CD4-positive, alpha-beta T cell treated with Interleukin-1 beta for 1 hour (primary cell): Measurements from ENCODE around the gene MRPS27.

Source experiments
- DNase-seq, 2 donors: peaks; one replicate each; pipeline ENCODE4 v3.0.0-alpha.2; 2020 to 2022

Gene MRPS27

DNA sequence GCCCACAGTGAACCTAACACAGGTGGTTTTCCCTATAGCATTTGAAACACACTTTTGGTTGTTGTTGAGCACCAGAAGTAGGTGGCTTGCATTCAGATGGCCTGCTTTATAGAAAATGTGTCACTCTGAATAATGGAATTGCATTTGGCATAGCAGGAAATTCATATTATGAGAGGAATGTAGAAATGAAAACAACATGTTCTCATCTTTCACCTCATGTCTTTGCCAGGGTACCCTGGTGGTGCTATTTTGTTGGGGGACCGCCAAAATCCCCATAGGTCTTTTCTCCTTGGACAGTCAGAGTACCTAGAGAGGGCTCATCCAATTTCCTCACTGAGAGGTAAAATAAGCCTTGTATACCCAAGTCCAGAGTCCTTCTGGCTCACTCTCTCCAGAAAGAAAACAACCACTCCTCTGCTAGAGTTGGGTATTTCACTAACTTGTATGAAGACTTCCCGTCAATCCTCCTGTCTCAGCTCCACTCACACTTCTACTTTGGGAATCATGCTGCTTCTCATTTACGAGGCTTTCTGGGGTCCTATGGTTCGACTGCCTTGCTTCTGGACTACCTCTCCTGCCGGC, 67.4 kb downstream of the MRPS27 start:
- no peak for DNase-seq

DNA sequence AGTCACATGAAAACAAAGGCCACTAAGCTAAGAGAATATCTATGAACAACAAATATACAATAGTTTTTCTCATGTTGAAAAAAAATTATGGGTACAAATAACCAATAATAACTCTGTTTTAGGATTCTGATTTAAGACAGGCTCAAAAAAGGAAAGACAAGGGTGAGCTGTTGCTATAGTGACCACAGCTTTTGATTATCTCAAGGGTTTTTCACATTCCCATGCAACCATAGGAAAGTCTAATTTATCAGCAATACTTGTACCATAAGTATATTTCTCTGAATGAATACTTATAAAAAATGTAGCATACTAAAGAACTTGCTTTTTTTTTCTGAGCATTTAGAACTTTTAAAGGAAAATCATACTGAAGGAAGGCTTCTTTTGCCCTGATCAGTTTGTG, 68.0 kb downstream of the MRPS27 start:
- no peak for DNase-seq

DNA sequence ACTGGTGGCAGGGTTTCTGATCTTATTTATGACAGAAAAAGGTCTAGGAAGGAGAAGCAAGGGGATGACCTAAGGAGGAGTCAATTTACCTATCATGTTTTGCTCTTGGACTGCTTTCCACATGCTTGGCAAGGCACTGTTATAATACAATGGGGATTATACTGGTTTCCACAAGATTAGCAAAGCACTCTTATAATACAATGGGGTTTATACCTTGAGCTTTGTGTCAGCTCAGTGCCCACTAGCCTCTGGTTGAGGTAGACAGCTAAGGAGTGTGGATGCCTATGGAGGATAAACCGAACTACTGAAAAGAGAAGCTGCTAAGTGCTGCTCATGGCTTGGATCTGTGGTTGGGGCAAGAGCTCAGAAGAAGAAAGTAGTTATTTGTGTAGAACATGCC, 68.7 kb downstream of the MRPS27 start:
- DNase-seq: no peak

GRCh38 chr5:72248410-72248981, 71.5 kb downstream of the MRPS27 start:
- DNase-seq: no peak

- DNase-seq: no peak
Measured at GRCh38 chr5:72246954-72247442, 73.0 kb downstream of the MRPS27 start.

GRCh38 chr5:72245951-72246532, 74.0 kb downstream of the MRPS27 start:
- no peak for DNase-seq

DNA sequence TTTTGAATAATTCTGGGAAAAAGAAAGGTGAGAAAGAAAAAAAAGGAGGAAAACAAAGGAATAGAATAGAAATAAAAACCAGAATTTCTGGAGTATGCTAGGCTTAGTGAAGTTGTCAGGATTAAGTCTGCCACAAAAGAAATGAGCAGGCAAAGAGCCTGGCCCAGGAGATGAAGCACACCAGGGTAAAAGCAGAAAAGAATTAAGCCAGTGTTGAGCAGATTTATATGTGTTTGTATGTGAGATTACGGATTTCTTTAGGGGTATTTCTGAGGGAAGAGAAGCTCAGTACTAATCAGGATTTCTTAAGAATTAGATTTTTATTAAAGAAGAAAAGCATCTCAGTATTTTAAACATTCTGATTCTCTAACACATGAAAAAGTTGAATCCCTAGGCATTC, 74.5 kb downstream of the MRPS27 start:
- no peak for DNase-seq

DNA sequence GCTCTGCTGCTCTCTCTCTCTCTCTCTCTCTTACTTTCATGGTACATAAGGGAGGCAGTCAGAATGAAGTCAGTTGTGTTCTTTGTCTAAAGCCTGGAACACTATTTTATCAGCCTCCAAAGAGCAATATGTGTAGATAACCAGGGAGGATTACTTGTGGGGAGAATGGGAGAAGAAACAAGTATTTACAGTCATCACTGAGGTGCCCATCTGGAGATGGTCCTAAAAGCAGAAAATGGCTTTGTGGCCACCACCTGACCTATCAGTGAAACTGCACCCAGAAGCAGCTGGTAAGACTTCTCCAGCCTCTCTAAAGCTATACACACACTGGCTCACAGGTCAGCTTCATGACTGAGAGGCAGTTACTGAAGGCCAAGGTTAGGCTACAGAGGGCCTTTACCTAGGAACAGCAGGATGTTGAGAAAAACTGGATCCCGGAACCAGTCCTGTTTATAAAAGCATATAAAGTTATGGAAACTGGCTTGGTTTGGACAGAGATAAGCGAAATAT, 75.1 kb downstream of the MRPS27 start:
- no peak for DNase-seq

GRCh38 chr5:72243706-72244105, 76.3 kb downstream of the MRPS27 start:
- DNase-seq: no peak

GRCh38 chr5:72242796-72243475, 77.1 kb downstream of the MRPS27 start:
- no peak for DNase-seq

DNA sequence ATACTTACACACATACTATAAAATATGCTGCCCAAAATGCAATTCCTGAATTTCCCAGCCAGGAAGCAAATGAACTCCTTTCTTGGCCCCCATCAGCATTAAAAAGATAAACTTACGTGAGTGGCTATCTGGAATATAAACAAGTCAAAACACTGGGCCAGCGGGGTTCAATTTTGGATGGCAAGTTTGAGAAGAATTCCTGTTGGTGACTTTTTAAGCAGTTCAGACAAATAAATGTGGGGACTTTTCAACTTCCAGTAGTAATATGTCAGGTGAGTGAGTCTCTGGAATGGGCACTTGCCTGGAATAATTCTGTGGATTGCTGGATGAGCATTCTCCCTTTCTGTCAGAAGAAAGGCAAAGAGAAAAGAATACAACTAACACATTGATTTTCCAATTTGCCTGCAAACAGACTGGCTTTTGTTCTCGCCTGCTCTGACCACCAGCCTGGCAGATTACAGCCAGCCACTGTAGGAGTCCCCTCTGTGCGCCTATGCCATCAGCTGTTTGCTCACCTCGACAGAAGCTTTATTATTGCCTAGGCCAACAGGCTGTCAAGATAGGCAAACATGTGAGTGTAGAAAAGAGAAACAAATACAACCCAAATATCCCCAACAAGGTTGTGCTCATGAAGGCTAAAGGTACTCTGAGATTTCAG, 78.6 kb downstream of the MRPS27 start:
- no peak for DNase-seq

DNA sequence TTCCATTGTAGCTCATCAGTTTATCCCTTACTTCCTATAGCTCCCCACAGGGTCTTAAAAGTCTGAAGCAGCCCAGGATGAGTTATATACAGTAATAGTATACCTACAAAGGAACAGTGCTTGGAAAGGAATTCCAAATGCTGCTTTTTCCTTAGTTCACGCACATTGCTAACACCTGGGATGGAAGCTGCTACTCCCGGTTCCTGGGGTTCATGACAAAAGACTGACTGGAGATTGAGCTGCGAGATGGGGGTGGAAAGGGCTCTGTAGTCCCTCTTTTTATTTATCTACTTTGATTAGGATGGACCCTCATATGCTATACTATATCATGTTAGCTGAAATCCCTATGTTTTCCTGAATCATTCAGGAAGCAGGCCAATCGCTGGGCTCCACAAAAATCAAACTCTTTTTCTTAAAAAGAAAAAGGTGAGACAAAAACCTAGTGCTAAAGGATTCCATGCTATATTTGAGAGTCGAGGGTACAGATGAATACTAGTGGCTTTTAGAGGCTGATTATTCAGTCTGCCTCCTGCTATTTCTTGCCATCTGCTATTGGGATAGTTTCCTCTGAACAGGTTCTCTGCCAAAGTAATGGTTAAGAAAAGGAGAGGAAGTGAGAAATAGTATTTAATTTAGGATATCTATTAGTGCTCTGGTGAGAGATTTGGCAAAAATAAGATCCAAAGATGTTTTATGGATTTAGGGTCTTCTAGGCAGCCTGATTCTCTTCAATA, 81.2 kb downstream of the MRPS27 start:
- DNase-seq: no peak

- DNase-seq: no peak
Measured at GRCh38 chr5:72237879-72238278, 82.2 kb downstream of the MRPS27 start.

- no peak for DNase-seq
Measured at GRCh38 chr5:72237415-72237814, 82.6 kb downstream of the MRPS27 start.

DNA sequence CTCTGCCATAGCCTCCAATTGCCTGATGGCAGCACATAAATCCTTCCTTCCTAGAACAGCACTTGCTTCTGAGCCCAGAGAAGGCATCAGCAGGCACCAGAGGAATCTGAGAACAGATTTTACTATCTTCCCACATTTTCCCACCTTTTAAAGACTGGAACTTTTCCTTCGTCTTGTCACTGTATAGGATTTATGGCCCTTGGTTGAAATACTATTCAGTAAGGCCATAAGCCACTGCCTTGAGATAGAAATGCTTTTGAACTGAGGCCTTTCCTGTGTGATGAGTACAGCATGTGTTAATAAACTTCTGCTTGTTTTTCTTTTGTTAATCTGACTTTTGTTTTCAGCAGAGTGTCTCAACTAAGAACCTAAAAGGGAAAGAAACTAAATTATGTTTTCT, 84.3 kb downstream of the MRPS27 start:
- no peak for DNase-seq

DNA sequence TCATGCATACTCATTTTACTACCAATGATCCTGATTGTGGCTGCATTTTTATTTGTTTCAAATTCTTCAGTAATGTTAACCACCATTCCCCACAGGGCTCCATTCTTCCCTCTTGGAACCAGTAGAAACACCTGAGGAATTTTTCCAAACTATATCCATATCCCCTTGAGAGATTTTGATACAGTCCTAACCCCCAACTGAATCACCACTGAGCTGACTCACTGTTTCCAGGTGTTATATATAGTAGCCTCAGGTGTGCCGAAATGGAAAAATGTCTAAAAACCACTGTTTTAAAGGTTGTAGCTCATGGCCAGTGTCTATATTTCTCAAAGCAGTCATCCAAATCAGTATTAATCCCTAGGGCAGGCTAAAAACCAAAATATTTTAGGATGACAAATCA, 85.2 kb downstream of the MRPS27 start:
- DNase-seq: no peak

DNA sequence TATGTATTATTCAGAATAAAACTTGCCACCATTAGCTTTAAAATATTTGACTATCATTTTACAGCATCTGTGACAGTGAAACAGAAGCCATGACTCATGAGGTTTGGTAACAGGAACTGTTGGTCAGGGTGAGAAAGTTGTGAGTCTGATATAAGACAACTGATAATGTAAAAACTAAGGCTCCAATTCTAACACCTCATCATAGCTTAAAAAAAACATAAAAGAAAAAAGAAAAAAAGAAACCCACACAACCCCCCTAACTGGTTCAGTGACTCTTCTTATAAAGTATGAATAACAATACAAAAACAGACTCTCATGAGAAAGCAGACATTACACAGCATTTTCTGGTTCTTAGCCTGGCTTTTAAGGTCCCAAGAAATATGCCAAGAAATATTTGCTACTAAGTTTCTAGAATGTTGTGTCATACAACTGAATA, 85.8 kb downstream of the MRPS27 start:
- DNase-seq: peak; percentile 5 to 59

DNA sequence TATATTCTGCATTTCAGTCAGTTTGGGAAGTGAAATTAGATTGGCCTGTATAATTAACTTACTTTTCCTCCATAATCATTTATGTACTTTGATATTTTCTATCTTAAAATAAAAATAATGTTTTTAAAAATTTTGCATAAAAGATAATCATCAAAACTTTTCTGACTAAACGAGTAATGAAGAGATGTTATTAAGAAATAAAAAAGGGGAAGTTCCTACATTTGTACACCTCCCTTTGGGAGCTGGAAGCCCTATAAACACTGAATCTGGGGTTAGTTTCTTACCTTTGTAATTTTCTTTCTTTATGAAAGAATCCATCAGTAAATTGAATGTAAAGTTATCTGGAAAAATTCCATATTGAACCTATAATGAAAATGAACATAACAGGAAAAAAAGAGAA, 86.2 kb downstream of the MRPS27 start:
- DNase-seq: no peak

GRCh38 chr5:72232838-72233237, 87.2 kb downstream of the MRPS27 start:
- DNase-seq: no peak

DNA sequence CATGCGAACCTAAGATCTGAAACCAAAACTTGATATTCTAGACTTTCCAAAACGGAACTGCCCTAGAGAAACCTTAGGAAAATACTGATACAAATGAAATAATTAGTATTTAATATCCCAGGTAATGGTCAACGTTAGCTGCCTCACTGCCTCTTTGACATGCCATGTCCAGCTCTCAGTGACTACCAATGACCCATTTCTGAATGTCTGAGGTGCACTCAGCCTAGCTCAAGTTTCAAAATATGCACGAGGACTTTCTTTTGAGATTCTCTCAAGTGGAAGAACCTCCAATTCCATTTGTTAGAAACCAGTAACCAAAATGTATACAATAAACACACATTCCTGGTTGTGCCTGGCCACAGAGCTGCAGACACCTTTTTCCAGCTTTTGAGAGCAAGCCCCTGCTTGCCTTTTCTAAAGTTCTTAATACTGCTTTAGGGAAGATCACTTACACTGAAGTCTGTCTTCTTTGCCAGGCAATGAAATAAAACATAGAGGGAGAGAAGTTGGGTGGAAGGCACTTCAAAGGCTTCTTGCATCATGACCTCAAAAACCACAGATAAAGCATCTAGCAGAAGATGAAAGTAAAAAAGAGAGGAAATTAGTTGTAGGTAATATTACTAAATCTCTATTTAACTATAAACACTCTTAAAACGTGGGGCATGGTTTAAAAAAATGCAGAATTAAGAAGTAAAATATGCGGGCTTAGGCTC, 87.9 kb downstream of the MRPS27 start:
- DNase-seq: peak in 1 of 2 donors; percentile 58

DNA sequence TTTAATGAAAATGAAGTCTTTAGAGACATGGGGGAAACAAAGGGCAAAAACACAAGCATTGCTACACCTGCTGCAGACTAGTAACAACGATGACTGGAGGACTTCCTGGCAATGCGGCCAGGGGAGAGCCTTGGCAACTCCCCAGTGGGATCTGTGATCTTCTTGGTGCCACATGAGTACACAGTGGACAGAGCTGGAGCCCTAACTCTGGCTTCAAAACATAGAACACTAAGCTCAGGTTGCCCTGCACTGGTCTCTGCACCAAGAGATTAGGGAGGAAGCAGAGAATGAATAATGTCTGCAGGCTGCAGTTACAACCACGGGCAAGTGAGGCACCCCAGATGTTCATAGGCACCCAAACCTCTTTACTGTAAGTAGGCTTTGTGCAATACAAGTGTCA, 91.1 kb downstream of the MRPS27 start:
- no peak for DNase-seq

DNA sequence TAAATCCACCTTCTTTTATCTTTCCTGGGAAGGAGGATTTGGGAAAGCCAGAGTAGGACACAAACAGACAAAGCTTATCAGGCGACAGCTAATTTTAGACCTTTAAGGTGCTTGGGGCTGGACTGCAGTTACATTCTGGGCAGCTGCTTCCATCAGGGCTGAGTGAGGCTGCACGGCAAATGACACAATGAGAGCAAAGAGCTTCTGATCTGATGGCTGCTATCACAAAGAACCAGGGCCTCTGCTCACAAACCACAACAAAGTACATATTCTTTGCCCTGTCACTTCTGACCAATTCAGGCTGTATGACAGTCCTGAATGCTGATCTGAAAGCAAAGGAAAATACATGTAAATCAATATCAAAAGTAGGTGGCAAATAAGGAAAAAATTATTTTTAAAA, 93.1 kb downstream of the MRPS27 start:
- DNase-seq: no peak
